H9 (cell line): ENCODE measurements around the gene CDH24. TPM values are rescaled to one million over a fixed set of nuclear protein-coding genes. Genes with fewer than 3 reads are reported as not detected.

Experiments
- DNase-seq: peaks from one replicate; pipeline ENCODE4 v3.0.0-alpha.2; 2017
- H2AFZ ChIP-seq: one replicate; pipeline ENCODE4 v1.6.1; 2013; ENCODE audit warnings: mild to moderate bottlenecking, low read length, control low read depth, moderate library complexity
- H2AK5ac ChIP-seq: 2 replicates; pipeline ENCODE4 v1.6.1; 2013; ENCODE audit warnings: low read length, control low read depth, mixed read lengths; ENCODE audit not compliant: insufficient read length
- H2BK120ac ChIP-seq: one replicate; pipeline ENCODE4 v1.6.1; 2013; ENCODE audit warnings: low read depth, mild to moderate bottlenecking, low read length, control low read depth, inconsistent platforms; ENCODE audit not compliant: poor library complexity, severe bottlenecking
- H2BK12ac ChIP-seq: 2 replicates; pipeline ENCODE4 v1.6.1; 2013; ENCODE audit warnings: low read length, control low read depth, mixed read lengths, low read depth; ENCODE audit not compliant: insufficient read length
- H2BK15ac ChIP-seq: 2 replicates; pipeline ENCODE4 v1.6.1; 2013; ENCODE audit warnings: low read depth, low read length, control low read depth
- H2BK20ac ChIP-seq: one replicate; pipeline ENCODE4 v1.6.1; 2013; ENCODE audit warnings: low read depth, mild to moderate bottlenecking, low read length, control low read depth, inconsistent platforms; ENCODE audit not compliant: poor library complexity, severe bottlenecking
- H2BK5ac ChIP-seq: 2 replicates; pipeline ENCODE4 v1.6.1; 2013; ENCODE audit warnings: low read length, control low read depth, mixed read lengths; ENCODE audit not compliant: insufficient read length
- H3K14ac ChIP-seq: 2 replicates; pipeline ENCODE4 v1.6.1; 2013; ENCODE audit warnings: low read length, control low read depth; ENCODE audit not compliant: insufficient read depth
- H3K18ac ChIP-seq: 2 replicates; pipeline ENCODE4 v1.6.1; 2013; ENCODE audit warnings: low read depth, mild to moderate bottlenecking, mixed read lengths, low read length, control low read depth; ENCODE audit not compliant: insufficient read length
- H3K23ac ChIP-seq: 2 replicates; pipeline ENCODE4 v1.6.1; 2013; ENCODE audit warnings: low read length, control low read depth, mixed read lengths, low read depth; ENCODE audit not compliant: insufficient read length
- H3K23me2 ChIP-seq: 2 replicates; pipeline ENCODE4 v1.6.1; 2013; ENCODE audit warnings: low read depth, mild to moderate bottlenecking, mixed read lengths, low read length, control low read depth; ENCODE audit not compliant: insufficient read length, poor library complexity, severe bottlenecking
- H3K27ac ChIP-seq: 2 replicates; pipeline ENCODE4 v1.5.1; 2013; ENCODE audit warnings: low read length, control low read depth, mixed read lengths, low read depth; ENCODE audit not compliant: insufficient read length
- H3K27me3 ChIP-seq: 2 replicates; pipeline ENCODE4 v1.6.1; 2013; ENCODE audit warnings: low read length, control low read depth, inconsistent platforms; ENCODE audit not compliant: insufficient read depth
- H3K4ac ChIP-seq: 2 replicates; pipeline ENCODE4 v1.6.1; 2013; ENCODE audit warnings: low read depth, mild to moderate bottlenecking, control low read depth, inconsistent platforms, low read length, moderate library complexity
- H3K4me1 ChIP-seq: 2 replicates; pipeline ENCODE4 v1.6.1; 2013; ENCODE audit warnings: low read length, control low read depth, inconsistent platforms; ENCODE audit not compliant: insufficient read depth
- H3K4me2 ChIP-seq: 2 replicates; pipeline ENCODE4 v1.6.1; 2013; ENCODE audit warnings: low read length, control low read depth, mixed read lengths; ENCODE audit not compliant: insufficient read length, insufficient read depth
- H3K56ac ChIP-seq: 2 replicates; pipeline ENCODE4 v1.6.1; 2013; ENCODE audit warnings: low read depth, mild to moderate bottlenecking, mixed read lengths, low read length, control low read depth; ENCODE audit not compliant: insufficient read length
- H3K79me1 ChIP-seq: 2 replicates; pipeline ENCODE4 v1.6.1; 2013; ENCODE audit warnings: low read depth, mild to moderate bottlenecking, moderate library complexity, low read length, control low read depth, inconsistent platforms; ENCODE audit not compliant: insufficient read depth, poor library complexity, severe bottlenecking
- H3K79me2 ChIP-seq: 2 replicates; pipeline ENCODE4 v1.6.1; 2013; ENCODE audit warnings: low read length, control low read depth, inconsistent platforms; ENCODE audit not compliant: insufficient read depth
- H3K9ac ChIP-seq: 2 replicates; pipeline ENCODE4 v1.6.1; 2013; ENCODE audit warnings: low read length, control low read depth, mixed read lengths; ENCODE audit not compliant: insufficient read length; ENCODE audit errors: extremely low read depth
- H3K9me3 ChIP-seq: one replicate; pipeline ENCODE4 v1.6.1; 2013; ENCODE audit warnings: low read depth, low read length, inconsistent platforms; ENCODE audit not compliant: control insufficient read depth
- H3T11ph ChIP-seq: one replicate; pipeline ENCODE4 v1.6.1; 2013; ENCODE audit warnings: mild to moderate bottlenecking, low read length, control low read depth, inconsistent platforms
- H4K20me1 ChIP-seq: one replicate; pipeline ENCODE4 v1.6.1; 2013; ENCODE audit not compliant: control insufficient read depth, insufficient read length, insufficient read depth
- H4K5ac ChIP-seq: 2 replicates; pipeline ENCODE4 v1.6.1; 2013; ENCODE audit warnings: low read depth, mild to moderate bottlenecking, mixed read lengths, low read length, control low read depth; ENCODE audit not compliant: insufficient read length
- H4K8ac ChIP-seq: replicated peaks from 2 replicates; pipeline ENCODE4 v1.6.1; 2013; ENCODE audit warnings: low read length, control low read depth, mixed read lengths, low read depth; ENCODE audit not compliant: insufficient read length
- H4K91ac ChIP-seq: 2 replicates; pipeline ENCODE4 v1.6.1; 2013; ENCODE audit warnings: low read depth, mild to moderate bottlenecking, moderate library complexity, mixed read lengths, low read length, control low read depth; ENCODE audit not compliant: insufficient read length
- H3K27ac Mint-ChIP-seq, 3 experiments: 2 replicates in 2 of 3; 3 replicates in 1 of 3; pipeline ENCODE4 v1.8.0; 2020 to 2021; ENCODE audit warnings: mixed read lengths in 3 of 3, mild to moderate bottlenecking in 1 of 3, moderate library complexity in 1 of 3
- H3K27me3 Mint-ChIP-seq: 2 replicates; pipeline ENCODE4 v1.8.0; 2021; ENCODE audit warnings: low read depth, mild to moderate bottlenecking, moderate library complexity, mixed read lengths
- H3K36me3 Mint-ChIP-seq, 3 experiments: 2 replicates in 2 of 3; 3 replicates in 1 of 3; pipeline ENCODE4 v1.8.0; 2020 to 2021; ENCODE audit warnings: low read depth in 3 of 3, mixed read lengths in 3 of 3; ENCODE audit not compliant: insufficient read depth in 1 of 3
- H3K4me1 Mint-ChIP-seq, 2 experiments: 2 replicates each; pipeline ENCODE4 v1.8.0; 2020; ENCODE audit warnings: mixed read lengths in 2 of 2
- H3K4me3 Mint-ChIP-seq, 2 experiments: 2 replicates in 1 of 2; 3 replicates in 1 of 2; pipeline ENCODE4 v1.8.0; 2020 to 2021; ENCODE audit warnings: mild to moderate bottlenecking in 2 of 2, mixed read lengths in 2 of 2, moderate library complexity in 1 of 2
- H3K9me3 Mint-ChIP-seq, 2 experiments: 2 replicates in 1 of 2; 3 replicates in 1 of 2; pipeline ENCODE4 v1.8.0; 2020; ENCODE audit warnings: mild to moderate bottlenecking in 2 of 2, mixed read lengths in 2 of 2, moderate library complexity in 1 of 2
- WGBS: extraction: QIAGEN DNeasy Blood & Tissue Kit; methylation state at CpG from one replicate; pipeline ENCODE4 v1.1.7; 2013; ENCODE audit warnings: missing lambda C conversion rate, low lambda C conversion rate, mixed read lengths; ENCODE audit not compliant: insufficient read length; ENCODE audit errors: extremely low coverage; 5-methylcytosine and 5-hydroxymethylcytosine counted together
- total RNA-seq: library from RNA; stranded (reverse); gene quantifications from 2 replicates; pipeline ENCODE4 v1.2.1, GENCODE V29; 2021
- TF ChIP-seq, protein P1 (sequence below): fragments of 200-600 bp; sonication (generic); conservative IDR thresholded peaks from 3 replicates; pipeline ENCODE4 v1.8.0; 2021; ENCODE audit warnings: antibody characterized with exemption, mild to moderate bottlenecking

The CDH24 gene
- total RNA-seq, 1 experiment from 2014 or later, result 16.7 TPM

DNA sequence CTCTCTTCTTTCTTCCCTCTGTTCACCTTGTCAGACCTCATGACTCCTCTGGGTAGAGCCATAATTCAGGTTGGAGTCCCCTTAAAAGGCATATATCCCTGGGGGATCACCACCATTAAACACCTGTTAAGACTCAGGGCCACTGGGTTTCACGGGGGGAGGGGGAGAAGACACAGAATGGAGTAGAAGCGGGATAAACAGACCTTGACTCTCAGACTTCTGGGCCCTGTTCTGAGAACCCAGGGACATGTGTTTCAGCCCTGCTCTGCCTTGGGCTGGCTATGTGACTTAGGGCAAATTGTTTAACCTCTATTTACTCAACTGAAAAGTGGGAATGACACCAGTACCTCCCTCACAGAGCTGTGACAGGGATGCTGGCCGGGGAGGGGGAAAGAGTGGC is 4.6 kb downstream of the CDH24 start:
- no peak overlapping the region for H2BK5ac ChIP-seq
- no peak overlapping the region for H3K18ac ChIP-seq
- no peak overlapping the region for H3K56ac ChIP-seq
- H3K14ac ChIP-seq, result no peak overlapping the region
- Mint-ChIP-seq H3K27me3 (peaks cover 8% of the 10 kb centered on the region), H3K27ac (peak overlapping the region in 2 of 3 experiments; percentile 48 to 56; a peak in 1 of 7 replicates), H3K4me3 (no peak overlapping the region), H3K9me3 (no peaks in the 10 kb centered on the region), H3K36me3 (peaks cover 10 to 42% (median 21%) of the 10 kb centered on the region in 3 experiments), H3K4me1 (peaks cover 14 to 17% of the 10 kb centered on the region in 2 experiments)
- no peak overlapping the region for H2BK12ac ChIP-seq
- no peak overlapping the region for H2BK15ac ChIP-seq
- no peak overlapping the region for H3K4ac ChIP-seq
- no peak overlapping the region for H3T11ph ChIP-seq
- no peak overlapping the region for H2AFZ ChIP-seq
- H3K79me1 ChIP-seq, result no peaks in the 10 kb centered on the region
- H3K27me3 ChIP-seq, result no peaks in the 10 kb centered on the region
- H4K8ac ChIP-seq, result no peak overlapping the region
- DNase-seq, result no peak
- WGBS, result no CpG with 5 or more reads among the region's 3 CpGs
- H3K4me1 ChIP-seq, result no peaks in the 10 kb centered on the region; the same call in 1 of the 2 replicates
- H3K27ac ChIP-seq, result no peak overlapping the region
- H2AK5ac ChIP-seq, result no peak overlapping the region
- H3K9me3 ChIP-seq, result no peaks in the 10 kb centered on the region
- H4K5ac ChIP-seq, result no peak overlapping the region
- H2BK20ac ChIP-seq, result no peak overlapping the region
- no peaks in the 10 kb centered on the region for H4K20me1 ChIP-seq
- H3K4me2 ChIP-seq, result no peak overlapping the region
- TF ChIP-seq, protein P1, sequence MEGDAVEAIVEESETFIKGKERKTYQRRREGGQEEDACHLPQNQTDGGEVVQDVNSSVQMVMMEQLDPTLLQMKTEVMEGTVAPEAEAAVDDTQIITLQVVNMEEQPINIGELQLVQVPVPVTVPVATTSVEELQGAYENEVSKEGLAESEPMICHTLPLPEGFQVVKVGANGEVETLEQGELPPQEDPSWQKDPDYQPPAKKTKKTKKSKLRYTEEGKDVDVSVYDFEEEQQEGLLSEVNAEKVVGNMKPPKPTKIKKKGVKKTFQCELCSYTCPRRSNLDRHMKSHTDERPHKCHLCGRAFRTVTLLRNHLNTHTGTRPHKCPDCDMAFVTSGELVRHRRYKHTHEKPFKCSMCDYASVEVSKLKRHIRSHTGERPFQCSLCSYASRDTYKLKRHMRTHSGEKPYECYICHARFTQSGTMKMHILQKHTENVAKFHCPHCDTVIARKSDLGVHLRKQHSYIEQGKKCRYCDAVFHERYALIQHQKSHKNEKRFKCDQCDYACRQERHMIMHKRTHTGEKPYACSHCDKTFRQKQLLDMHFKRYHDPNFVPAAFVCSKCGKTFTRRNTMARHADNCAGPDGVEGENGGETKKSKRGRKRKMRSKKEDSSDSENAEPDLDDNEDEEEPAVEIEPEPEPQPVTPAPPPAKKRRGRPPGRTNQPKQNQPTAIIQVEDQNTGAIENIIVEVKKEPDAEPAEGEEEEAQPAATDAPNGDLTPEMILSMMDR, result no peak
- H3K79me2 ChIP-seq, result no peaks in the 10 kb centered on the region
- H2BK120ac ChIP-seq, result no peak overlapping the region
- H3K23ac ChIP-seq, result no peak overlapping the region
- peaks cover 10% of the 10 kb centered on the region for H3K23me2 ChIP-seq
- H4K91ac ChIP-seq, result no peak overlapping the region
- no peak overlapping the region for H3K9ac ChIP-seq
